MM.1S (cell line): ENCODE data around the gene PWWP2B.

Experiments
- DNase-seq: peaks from one replicate; pipeline ENCODE4 v3.0.0-alpha.2; 2015
- H2AFZ ChIP-seq: fragments of 300-600 bp; sonication (generic); 2 replicates; pipeline ENCODE4 v1.6.0; 2016; ENCODE audit warnings: antibody characterized with exemption, low read length
- H3F3A ChIP-seq: fragments of 300-600 bp; sonication (generic); 2 replicates; pipeline ENCODE4 v1.6.1; 2016; ENCODE audit warnings: mild to moderate bottlenecking, antibody characterized with exemption, low read length, moderate library complexity, mixed read lengths; ENCODE audit not compliant: insufficient read depth
- H3K27ac ChIP-seq: fragments of 300-600 bp; sonication (generic); 2 replicates; pipeline ENCODE4 v1.5.1; 2016; ENCODE audit warnings: mild to moderate bottlenecking, low read length
- H3K27me3 ChIP-seq: fragments of 300-600 bp; sonication (generic); replicated peaks from 2 replicates; pipeline ENCODE4 v1.6.0; 2016; ENCODE audit warnings: low read length; ENCODE audit not compliant: insufficient read depth
- H3K36me3 ChIP-seq: fragments of 300-600 bp; sonication (generic); replicated peaks from 2 replicates; pipeline ENCODE4 v1.6.1; 2016; ENCODE audit warnings: mild to moderate bottlenecking, low read length, mixed read lengths; ENCODE audit not compliant: insufficient read depth
- H3K4me1 ChIP-seq: fragments of 300-600 bp; sonication (generic); 2 replicates; pipeline ENCODE4 v1.6.1; 2016; ENCODE audit warnings: low read length, mixed read lengths
- H3K4me2 ChIP-seq: fragments of 300-600 bp; sonication (generic); 2 replicates; pipeline ENCODE4 v1.6.0; 2016; ENCODE audit warnings: low read depth, low read length
- H3K4me3 ChIP-seq: fragments of 300-600 bp; sonication (generic); 2 replicates; pipeline ENCODE4 v1.5.1; 2016; ENCODE audit warnings: low read length, mixed read lengths
- H3K79me2 ChIP-seq: fragments of 300-600 bp; sonication (generic); 2 replicates; pipeline ENCODE4 v1.6.1; 2016; ENCODE audit warnings: mixed run types, low read length, mixed read lengths
- H3K9ac ChIP-seq: fragments of 300-600 bp; sonication (generic); 2 replicates; pipeline ENCODE4 v1.6.1; 2016; ENCODE audit warnings: low read length, mixed read lengths
- H3K9me2 ChIP-seq: fragments of 300-600 bp; sonication (generic); replicated peaks from 2 replicates; pipeline ENCODE4 v1.6.1; 2016; ENCODE audit warnings: mild to moderate bottlenecking, low read length, mixed read lengths; ENCODE audit not compliant: insufficient read depth
- H3K9me3 ChIP-seq: fragments of 300-600 bp; sonication (generic); replicated peaks from 2 replicates; pipeline ENCODE4 v1.6.1; 2016; ENCODE audit warnings: mild to moderate bottlenecking, low read length, mixed read lengths; ENCODE audit not compliant: insufficient read depth
- H4K20me1 ChIP-seq: fragments of 300-600 bp; sonication (generic); 2 replicates; pipeline ENCODE4 v1.6.1; 2016; ENCODE audit warnings: mild to moderate bottlenecking, low read length, moderate library complexity, mixed read lengths; ENCODE audit not compliant: insufficient read depth
- EZH2 ChIP-seq: fragments of 300-600 bp; sonication (generic); optimal IDR thresholded peaks from 2 replicates; pipeline ENCODE3; 2017; ENCODE audit warnings: low read depth, mild to moderate bottlenecking, antibody characterized with exemption, low read length, mixed read lengths
- EZH2phosphoT487 ChIP-seq: fragments of 300-600 bp; sonication (generic); IDR thresholded peaks from 2 replicates; pipeline ENCODE4 v1.6.1; 2018; ENCODE audit warnings: antibody characterized with exemption, low read length
- TF ChIP-seq, protein P1 (sequence below): fragments of 300-600 bp; sonication (generic); IDR thresholded peaks from 2 replicates; pipeline ENCODE4 v1.5.1; 2016; ENCODE audit warnings: antibody characterized with exemption, low read length, mixed read lengths

Gene PWWP2B

GRCh38 chr10:132418527-132419416 lies 21.8 kb downstream of the PWWP2B start:
- no peak overlapping the region for H3K27ac ChIP-seq
- peaks cover 4% of the 10 kb centered on the region; the same call in 1 of the 2 replicates for H3K4me1 ChIP-seq
- no peaks in the 10 kb centered on the region for H3K36me3 ChIP-seq
- H3K27me3 ChIP-seq: peaks cover 9% of the 10 kb centered on the region
- H3K9ac ChIP-seq: no peak overlapping the region
- H3K9me3 ChIP-seq: no peaks in the 10 kb centered on the region
- no peak overlapping the region for H3K4me2 ChIP-seq
- no peaks in the 10 kb centered on the region for H3K79me2 ChIP-seq
- TF ChIP-seq, protein P1, sequence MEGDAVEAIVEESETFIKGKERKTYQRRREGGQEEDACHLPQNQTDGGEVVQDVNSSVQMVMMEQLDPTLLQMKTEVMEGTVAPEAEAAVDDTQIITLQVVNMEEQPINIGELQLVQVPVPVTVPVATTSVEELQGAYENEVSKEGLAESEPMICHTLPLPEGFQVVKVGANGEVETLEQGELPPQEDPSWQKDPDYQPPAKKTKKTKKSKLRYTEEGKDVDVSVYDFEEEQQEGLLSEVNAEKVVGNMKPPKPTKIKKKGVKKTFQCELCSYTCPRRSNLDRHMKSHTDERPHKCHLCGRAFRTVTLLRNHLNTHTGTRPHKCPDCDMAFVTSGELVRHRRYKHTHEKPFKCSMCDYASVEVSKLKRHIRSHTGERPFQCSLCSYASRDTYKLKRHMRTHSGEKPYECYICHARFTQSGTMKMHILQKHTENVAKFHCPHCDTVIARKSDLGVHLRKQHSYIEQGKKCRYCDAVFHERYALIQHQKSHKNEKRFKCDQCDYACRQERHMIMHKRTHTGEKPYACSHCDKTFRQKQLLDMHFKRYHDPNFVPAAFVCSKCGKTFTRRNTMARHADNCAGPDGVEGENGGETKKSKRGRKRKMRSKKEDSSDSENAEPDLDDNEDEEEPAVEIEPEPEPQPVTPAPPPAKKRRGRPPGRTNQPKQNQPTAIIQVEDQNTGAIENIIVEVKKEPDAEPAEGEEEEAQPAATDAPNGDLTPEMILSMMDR: no peak
- TF ChIP-seq EZH2: no peak
- no peak for TF ChIP-seq EZH2phosphoT487
- H4K20me1 ChIP-seq: no peaks in the 10 kb centered on the region
- H2AFZ ChIP-seq: no peak overlapping the region
- no peak for DNase-seq
- no peaks in the 10 kb centered on the region for H3F3A ChIP-seq
- no peaks in the 10 kb centered on the region for H3K9me2 ChIP-seq
- no peak overlapping the region for H3K4me3 ChIP-seq

GRCh38 chr10:132419538-132420468 lies 22.8 kb downstream of the PWWP2B start:
- no peak overlapping the region for H3K9ac ChIP-seq
- no peaks in the 10 kb centered on the region for H3F3A ChIP-seq
- no peaks in the 10 kb centered on the region for H4K20me1 ChIP-seq
- H3K4me2 ChIP-seq: no peak overlapping the region
- no peak overlapping the region for H2AFZ ChIP-seq
- H3K79me2 ChIP-seq: no peaks in the 10 kb centered on the region
- H3K9me2 ChIP-seq: no peaks in the 10 kb centered on the region
- no peak for TF ChIP-seq EZH2phosphoT487
- no peak for TF ChIP-seq EZH2
- TF ChIP-seq, protein P1: no peak
- H3K27ac ChIP-seq: no peak overlapping the region
- DNase-seq: no peak
- H3K9me3 ChIP-seq: no peaks in the 10 kb centered on the region
- H3K36me3 ChIP-seq: no peaks in the 10 kb centered on the region
- H3K4me3 ChIP-seq: no peak overlapping the region
- no peaks in the 10 kb centered on the region; the same call in 1 of the 2 replicates for H3K27me3 ChIP-seq
- peaks cover 4% of the 10 kb centered on the region; the same call in 1 of the 2 replicates for H3K4me1 ChIP-seq

DNA sequence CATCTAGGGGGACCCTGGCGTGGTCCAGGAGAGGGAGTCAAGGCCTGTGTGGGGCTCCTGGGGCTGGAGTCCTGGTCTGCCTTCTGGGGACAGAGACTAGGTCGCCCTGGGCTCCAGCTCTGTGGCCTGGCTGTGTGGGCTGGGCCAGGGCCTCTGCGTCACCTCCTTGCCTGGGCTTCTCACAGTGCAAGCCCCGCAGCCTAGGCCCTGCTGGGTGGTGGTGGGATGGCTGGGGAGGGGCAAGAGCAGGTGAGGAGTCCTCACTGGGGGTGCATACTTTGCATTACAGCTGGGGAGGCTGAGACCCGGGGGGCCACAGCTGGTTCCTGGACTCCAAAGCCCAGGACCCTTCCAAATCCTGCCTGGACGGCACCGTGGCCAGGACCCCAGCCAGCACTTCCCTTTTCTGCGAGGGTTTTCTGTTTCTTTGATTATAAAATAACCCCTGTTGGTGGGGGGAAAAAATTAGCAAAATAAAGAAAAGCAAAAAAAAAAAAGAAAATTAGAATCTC lies 23.5 kb downstream of the PWWP2B start:
- no peak overlapping the region for H3K27ac ChIP-seq
- H4K20me1 ChIP-seq: no peaks in the 10 kb centered on the region
- no peak for DNase-seq
- TF ChIP-seq, protein P1: no peak
- no peak for TF ChIP-seq EZH2phosphoT487
- TF ChIP-seq EZH2: no peak
- H3K27me3 ChIP-seq: no peaks in the 10 kb centered on the region; the same call in 1 of the 2 replicates
- no peaks in the 10 kb centered on the region for H3K9me2 ChIP-seq
- H3K9me3 ChIP-seq: no peaks in the 10 kb centered on the region
- no peak overlapping the region for H3K4me3 ChIP-seq
- H3F3A ChIP-seq: no peaks in the 10 kb centered on the region
- no peak overlapping the region for H3K4me2 ChIP-seq
- H3K36me3 ChIP-seq: no peaks in the 10 kb centered on the region
- H3K79me2 ChIP-seq: no peaks in the 10 kb centered on the region
- peaks cover 4% of the 10 kb centered on the region; the same call in 1 of the 2 replicates for H3K4me1 ChIP-seq
- H2AFZ ChIP-seq: no peak overlapping the region
- H3K9ac ChIP-seq: no peak overlapping the region
